SJCRH30 (cell line): ENCODE data around the gene FRMPD1. TPM values are rescaled to one million over a fixed set of nuclear protein-coding genes. Genes with fewer than 3 reads are reported as not detected.
"Not testable (repeated sequence)": the region's sequence is repeated elsewhere in the genome, so short reads cannot be mapped to it uniquely, and the experiment has no call there.

ENCODE experiments used
- DNase-seq, 2 experiments: peaks; one replicate each; pipeline ENCODE4 v3.0.0-alpha.2; 2015 to 2020
- H3K27ac ChIP-seq: fragments of 250-450 bp; sonication (Bioruptor Pico); 2 replicates; pipeline ENCODE4 v1.5.1; 2020; ENCODE audit warnings: mild to moderate bottlenecking, moderate library complexity
- H3K27me3 ChIP-seq: fragments of 250-450 bp; sonication (Bioruptor Pico); 2 replicates; pipeline ENCODE4 v1.5.1; 2020; ENCODE audit warnings: mild to moderate bottlenecking, moderate library complexity
- H3K36me3 ChIP-seq: fragments of 250-450 bp; sonication (Bioruptor Pico); 2 replicates; pipeline ENCODE4 v1.5.1; 2020; ENCODE audit warnings: mild to moderate bottlenecking, moderate library complexity
- H3K4me1 ChIP-seq: fragments of 250-450 bp; sonication (Bioruptor Pico); 2 replicates; pipeline ENCODE4 v1.5.1; 2020; ENCODE audit warnings: mild to moderate bottlenecking, moderate library complexity
- H3K4me3 ChIP-seq: fragments of 250-450 bp; sonication (Bioruptor Pico); 2 replicates; pipeline ENCODE4 v1.5.1; 2020; ENCODE audit warnings: mild to moderate bottlenecking, moderate library complexity
- H3K9me3 ChIP-seq: fragments of 250-450 bp; sonication (Bioruptor Pico); replicated peaks from 2 replicates; pipeline ENCODE4 v1.5.1; 2020; ENCODE audit warnings: mild to moderate bottlenecking, moderate library complexity
- total RNA-seq: library from RNA; depleted of rRNA; stranded (reverse); fragments of >200 nt; shearing (Covaris generic); gene quantifications from 2 replicates; pipeline ENCODE4 v1.2.3, GENCODE V29; 2014; rRNA removed

FRMPD1 gene, protein sequence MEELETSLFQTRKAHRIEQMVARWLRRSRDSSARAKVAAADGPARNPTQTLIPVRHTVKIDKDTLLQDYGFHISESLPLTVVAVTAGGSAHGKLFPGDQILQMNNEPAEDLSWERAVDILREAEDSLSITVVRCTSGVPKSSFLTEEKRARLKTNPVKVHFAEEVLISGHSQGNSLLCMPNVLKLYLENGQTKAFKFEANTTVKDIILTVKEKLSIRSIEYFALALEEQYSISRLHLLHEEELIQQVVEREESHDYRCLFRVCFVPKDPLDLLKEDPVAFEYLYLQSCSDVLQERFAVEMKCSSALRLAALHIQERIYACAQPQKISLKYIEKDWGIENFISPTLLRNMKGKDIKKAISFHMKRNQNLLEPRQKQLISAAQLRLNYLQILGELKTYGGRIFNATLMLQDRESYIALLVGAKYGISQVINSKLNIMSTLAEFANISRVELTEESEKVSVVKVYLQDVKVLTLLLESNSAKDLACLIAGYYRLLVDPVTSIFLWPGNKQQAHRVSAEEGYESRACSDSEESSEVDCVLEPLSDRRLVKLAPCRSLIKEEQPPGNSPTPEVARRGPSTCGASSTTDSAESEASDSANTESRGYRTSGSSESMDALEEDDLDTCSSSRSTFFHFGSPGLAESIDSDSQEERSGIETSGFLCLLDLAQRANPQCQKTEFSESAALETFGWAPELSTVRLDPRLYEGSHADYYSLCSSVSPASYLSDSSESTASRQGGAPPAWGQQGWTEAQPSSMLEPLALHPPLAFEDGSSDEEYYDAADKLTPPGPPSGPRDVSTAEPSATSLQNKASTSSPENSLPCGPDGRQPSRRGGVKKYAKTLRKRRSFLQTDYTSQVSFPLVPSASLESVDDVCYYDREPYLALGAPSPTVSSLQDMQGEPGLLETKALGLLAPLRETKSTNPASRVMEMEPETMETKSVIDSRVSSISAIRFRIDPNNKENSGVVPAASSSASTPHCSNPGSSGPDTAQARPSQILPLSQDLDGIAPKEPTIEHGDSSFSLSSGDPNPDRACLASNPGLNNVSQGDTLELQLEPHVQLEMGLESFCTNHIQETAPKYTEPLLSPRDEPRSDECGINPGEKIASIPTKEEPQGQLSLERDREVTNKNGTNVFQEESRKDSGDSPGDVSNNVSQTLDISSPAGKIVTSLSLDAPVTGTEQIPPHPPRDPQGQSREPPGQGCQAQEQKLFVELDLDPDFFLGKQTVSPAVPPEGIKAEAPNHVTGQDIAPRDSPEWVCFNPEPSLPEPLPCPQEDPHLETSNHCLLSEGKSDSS (N-terminal part only)
- total RNA-seq, result 6.5 and 6.6 TPM in 2 replicates

DNA sequence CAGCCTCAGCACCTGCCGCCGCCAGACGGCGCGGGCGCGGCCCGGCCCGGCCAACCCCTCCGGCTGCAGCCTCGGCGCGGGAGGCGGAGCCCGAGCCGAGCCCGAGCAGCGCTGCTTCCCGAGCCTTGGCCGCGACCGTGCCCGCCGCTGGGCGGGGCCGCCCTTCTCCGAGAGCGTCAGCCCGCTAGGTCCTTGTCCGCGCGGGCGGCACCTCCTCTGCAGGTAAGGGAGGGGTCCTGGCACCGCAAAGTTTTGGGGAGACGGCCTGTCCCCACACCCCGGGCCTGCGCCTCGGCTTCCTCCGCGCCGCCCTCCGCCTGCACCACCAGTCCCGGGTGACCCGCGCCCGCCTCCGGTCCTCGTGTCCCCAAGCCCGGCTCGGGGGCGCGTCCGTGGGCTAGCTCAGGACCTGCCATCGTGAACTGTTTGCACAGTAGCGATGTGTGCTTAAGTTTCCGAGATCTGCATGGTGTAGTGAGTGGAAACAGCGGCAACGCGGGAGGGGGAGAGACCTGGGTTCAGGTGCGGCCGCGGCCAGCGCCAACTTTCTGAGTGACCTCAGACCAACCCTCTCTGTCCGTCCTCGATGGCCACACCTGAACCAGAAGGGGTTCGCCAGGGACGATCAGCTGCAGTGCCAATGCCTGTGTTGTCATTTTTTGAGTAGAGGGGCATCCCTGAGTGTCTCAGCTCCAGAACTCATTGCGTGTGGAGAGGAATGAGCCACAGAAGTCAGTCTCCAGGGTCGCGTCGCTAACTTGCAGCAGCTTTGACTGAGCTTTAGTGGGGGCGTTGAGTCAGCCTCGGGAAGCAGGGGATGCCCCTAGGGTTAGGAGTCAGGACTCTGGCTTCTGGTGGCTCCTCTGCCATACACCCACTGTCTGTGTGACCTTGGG, at the start of gene FRMPD1:
TSS of gene FRMPD1 (plus strand) at position 82 of the 896 bp plus-strand sequence. CDS start 41,688 bp downstream, outside the sequence.
- peak; percentile 67 to 81 for DNase-seq
- H3K4me3 ChIP-seq, result peak within 1 kb of the TSS; percentile 77
- peaks cover 8% of the 10 kb centered on the region; the same call in 1 of the 2 replicates for H3K4me1 ChIP-seq
- no peaks in the 10 kb centered on the region for H3K36me3 ChIP-seq
- no peaks in the 10 kb centered on the region for H3K27me3 ChIP-seq
- no peaks in the 10 kb centered on the region for H3K9me3 ChIP-seq
- no peak within 1 kb of the TSS for H3K27ac ChIP-seq

DNA sequence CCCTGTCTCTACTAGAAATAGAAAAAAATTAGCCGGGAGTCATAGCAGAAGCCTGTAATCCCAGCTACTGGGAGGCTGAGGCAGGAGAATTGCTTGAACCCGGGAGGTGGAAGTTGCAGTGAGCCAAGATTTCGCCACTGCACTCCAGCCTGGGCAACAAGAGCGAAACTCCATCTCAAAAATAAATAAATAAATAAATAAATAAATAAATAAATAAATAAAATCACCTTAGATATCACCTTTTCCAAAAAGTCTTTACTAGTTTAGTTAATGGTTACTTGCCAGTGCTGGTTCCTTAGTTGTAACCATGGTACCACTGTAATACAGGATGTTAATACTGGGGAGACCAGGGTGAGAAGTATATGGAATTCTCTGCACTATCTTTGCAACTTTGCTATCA, 48.7 kb upstream of the FRMPD1 start:
- H3K36me3 ChIP-seq, H3K4me3 ChIP-seq, H3K27me3 ChIP-seq, DNase-seq, H3K4me1 ChIP-seq, H3K9me3 ChIP-seq, H3K27ac ChIP-seq: not testable (repeated sequence)

DNA sequence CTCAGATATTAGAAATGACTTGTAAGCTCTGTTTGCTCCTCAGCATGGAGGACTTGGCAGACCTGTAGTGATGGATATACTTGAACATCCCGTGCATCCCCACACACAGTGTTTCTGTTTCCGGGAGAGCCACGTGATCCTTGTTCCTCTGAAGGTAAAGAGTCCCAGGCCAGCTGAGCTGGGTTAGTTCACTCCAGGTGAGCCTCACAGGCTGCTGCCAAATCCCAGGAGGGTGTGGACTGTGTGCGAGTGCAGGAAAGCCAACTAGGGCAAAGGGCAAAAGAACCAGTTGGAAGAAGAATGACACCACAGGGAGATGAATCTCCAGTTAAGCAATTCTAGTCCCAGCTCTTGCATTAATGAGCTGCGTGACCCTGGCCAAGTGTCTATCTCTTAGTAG, 47.9 kb upstream of the FRMPD1 start:
- H3K4me1 ChIP-seq, result no peaks in the 10 kb centered on the region
- H3K9me3 ChIP-seq, result no peaks in the 10 kb centered on the region
- H3K4me3 ChIP-seq, result no peak overlapping the region
- no peak overlapping the region for H3K27ac ChIP-seq
- H3K27me3 ChIP-seq, result no peaks in the 10 kb centered on the region
- H3K36me3 ChIP-seq, result no peaks in the 10 kb centered on the region
- no peak for DNase-seq

DNA sequence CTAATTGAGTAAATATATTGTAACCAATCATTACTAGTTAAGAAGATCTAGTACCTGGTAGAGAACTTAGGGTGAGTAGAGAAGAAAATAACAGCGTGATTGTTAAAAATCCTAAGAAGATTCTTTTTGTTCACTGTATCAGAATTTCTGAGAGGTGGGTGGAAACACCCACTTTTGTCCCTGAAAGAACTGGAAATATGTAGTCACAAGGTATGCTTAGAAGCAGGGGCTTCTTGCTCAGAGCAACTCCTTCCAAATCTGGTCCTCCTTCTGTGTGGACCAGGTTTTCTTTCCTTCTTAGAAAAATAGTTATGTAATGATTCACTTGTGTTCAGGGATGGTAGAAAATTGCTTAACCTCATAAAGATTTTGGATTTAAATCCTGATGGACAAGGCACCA, 46.5 kb upstream of the FRMPD1 start:
- Histone ChIP-seq H3K27ac (no peak overlapping the region), H3K4me3 (no peak overlapping the region), H3K36me3 (no peaks in the 10 kb centered on the region), H3K4me1 (no peaks in the 10 kb centered on the region), H3K9me3 (no peaks in the 10 kb centered on the region), H3K27me3 (no peaks in the 10 kb centered on the region)
- DNase-seq, result no peak

DNA sequence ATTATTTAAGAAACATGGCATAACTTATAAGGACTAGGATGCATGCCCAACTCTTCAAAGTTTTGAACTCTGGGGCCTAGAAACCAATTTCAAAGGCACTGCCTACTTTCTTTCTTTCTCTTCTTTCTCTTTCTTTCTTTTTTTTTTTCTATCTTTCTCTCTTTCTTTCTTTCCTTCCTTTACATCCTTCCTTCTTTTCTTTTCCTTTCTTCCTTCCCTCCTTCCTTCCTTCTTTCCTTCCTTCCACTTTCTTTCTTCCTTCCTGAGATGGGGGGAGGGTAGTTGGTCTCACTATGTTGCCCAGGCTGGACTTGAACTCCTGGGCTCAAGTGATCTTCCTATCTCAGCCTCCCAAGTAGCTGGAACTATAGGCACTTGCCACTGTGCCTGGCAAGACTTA, 42.5 kb upstream of the FRMPD1 start:
- H3K4me1 ChIP-seq, result no peaks in the 10 kb centered on the region
- DNase-seq, result no peak
- H3K27ac ChIP-seq, result no peak overlapping the region
- no peaks in the 10 kb centered on the region; the same call in 1 of the 2 replicates for H3K27me3 ChIP-seq
- H3K36me3 ChIP-seq, result no peaks in the 10 kb centered on the region
- no peaks in the 10 kb centered on the region for H3K9me3 ChIP-seq
- H3K4me3 ChIP-seq, result no peak overlapping the region

DNA sequence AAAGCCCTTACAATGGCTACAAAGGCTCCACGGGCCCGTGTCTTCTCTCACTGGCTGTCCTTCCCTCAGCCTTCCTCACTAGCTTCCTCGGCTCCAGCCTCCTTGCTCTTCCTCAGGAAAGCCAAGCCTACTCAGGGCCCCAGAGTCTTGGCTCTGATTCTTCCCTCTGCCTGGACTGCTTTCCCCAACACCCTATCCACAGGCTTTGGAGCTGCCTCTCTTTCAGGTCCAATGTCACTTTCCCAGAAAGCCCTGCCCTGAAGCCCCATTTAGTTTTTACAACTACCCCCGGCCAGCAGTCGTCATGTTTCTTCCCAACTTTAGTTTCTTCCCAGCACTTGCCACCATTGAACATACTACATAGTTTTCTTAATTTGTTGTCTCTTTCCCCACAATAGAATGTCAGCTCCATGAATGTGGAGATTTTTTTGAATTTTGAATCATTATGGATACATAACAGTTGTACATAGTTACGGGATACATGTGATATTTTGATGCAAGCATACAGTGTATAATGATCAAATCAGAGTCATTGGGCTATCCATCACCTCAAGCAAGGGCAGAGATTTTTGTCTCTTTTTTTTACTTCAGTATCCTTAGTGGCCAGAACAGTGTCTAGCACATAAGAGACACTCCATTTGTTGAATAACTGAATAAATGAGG, 40.9 kb upstream of the FRMPD1 start:
- Histone ChIP-seq H3K9me3 (no peaks in the 10 kb centered on the region), H3K36me3 (no peaks in the 10 kb centered on the region), H3K27me3 (no peaks in the 10 kb centered on the region; the same call in 1 of the 2 replicates), H3K27ac (no peak overlapping the region), H3K4me1 (no peaks in the 10 kb centered on the region), H3K4me3 (no peak overlapping the region)
- no peak for DNase-seq

DNA sequence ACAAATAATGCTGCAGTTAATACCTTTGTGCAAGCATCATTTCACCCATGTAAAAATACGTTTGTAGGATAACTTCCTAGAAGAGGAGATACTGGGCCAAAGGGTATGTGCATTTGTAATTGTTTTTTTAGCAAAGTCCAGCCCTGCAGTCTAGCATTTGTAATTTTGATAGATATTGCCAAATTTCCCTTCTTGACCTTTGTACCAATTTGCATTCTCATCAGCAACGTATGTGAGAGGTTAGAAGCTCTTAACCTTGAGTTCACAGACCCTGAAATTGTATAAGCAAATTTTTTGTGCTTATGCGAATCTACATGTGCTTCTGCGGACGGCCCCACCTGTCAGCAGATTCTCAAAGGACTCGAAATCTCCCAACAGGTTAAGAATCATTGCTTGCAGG, 39.7 kb upstream of the FRMPD1 start:
- Histone ChIP-seq H3K4me1 (no peaks in the 10 kb centered on the region), H3K36me3 (no peaks in the 10 kb centered on the region), H3K4me3 (no peak overlapping the region), H3K27ac (no peak overlapping the region), H3K27me3 (no peaks in the 10 kb centered on the region; the same call in 1 of the 2 replicates), H3K9me3 (no peaks in the 10 kb centered on the region)
- no peak for DNase-seq

DNA sequence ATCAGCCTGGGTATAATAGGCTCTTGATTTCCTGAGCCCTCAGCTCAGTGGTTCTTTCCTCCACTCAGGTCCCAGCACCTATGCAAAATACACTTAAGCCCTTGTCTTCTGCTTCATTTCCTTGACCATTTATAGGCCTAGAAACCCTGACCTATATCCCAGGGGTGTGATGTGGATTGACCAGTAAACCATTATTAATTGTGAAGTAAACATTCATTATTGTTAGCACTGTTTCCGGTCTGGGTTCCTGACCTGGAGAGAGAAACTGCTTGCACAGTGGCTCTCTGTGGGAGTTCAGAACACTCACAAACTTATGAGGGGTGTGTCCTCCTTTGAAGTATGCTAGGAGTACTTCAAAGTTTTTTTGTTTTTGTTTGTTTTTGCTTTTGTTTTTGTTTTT, 38.8 kb upstream of the FRMPD1 start:
- Histone ChIP-seq H3K9me3 (no peaks in the 10 kb centered on the region), H3K27me3 (no peaks in the 10 kb centered on the region; the same call in 1 of the 2 replicates), H3K4me3 (no peak overlapping the region), H3K4me1 (no peaks in the 10 kb centered on the region), H3K27ac (no peak overlapping the region), H3K36me3 (no peaks in the 10 kb centered on the region)
- no peak for DNase-seq

DNA sequence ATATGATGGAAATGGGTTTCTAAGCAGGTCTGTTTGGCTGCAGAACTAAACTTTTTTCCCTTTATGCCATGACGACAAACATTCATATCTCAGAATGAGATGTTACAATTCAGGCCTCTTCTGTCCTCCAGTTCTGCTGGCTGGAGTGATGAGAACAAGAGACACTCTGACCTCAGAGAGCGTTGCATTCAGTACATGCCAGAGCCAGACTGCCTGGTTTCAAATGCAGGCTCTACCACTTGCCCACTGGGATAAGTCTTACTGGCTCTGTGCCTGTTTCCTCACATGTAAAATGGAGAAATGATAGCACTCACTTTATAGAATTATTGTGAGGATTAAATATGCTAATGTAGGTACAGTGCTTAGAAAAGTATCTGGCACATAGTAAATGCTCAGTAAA, 33.6 kb upstream of the FRMPD1 start:
- Histone ChIP-seq H3K36me3 (no peaks in the 10 kb centered on the region), H3K4me1 (peaks cover 47% of the 10 kb centered on the region), H3K4me3 (no peak overlapping the region), H3K27me3 (no peaks in the 10 kb centered on the region), H3K27ac (no peak overlapping the region), H3K9me3 (no peaks in the 10 kb centered on the region)
- no peak for DNase-seq

DNA sequence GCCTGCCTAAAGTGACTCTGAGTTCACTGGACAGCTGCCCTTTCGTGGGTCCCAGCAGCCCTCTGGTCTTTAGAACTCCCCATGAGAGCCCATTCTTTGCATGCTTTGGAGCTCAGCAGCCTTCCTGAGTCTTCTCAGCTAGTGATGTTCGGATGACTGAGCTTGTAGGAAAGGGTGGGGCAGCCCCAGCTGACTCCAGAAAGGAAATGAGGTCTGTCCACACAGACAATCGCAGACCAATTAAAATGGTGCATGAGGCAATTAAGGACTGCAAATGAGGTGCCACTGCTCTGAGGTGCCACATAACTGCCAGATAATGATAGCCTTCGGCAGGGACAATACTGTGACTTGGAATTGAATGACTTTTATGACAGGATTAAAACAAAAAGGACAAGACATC, 32.9 kb upstream of the FRMPD1 start:
- H3K27ac ChIP-seq, result peak overlapping the region; percentile 13; the same call in 1 of the 2 replicates
- no peaks in the 10 kb centered on the region for H3K36me3 ChIP-seq
- H3K4me3 ChIP-seq, result no peak overlapping the region
- peaks cover 53% of the 10 kb centered on the region for H3K4me1 ChIP-seq
- no peaks in the 10 kb centered on the region for H3K27me3 ChIP-seq
- peak; percentile 57 to 59 for DNase-seq
- no peaks in the 10 kb centered on the region for H3K9me3 ChIP-seq

DNA sequence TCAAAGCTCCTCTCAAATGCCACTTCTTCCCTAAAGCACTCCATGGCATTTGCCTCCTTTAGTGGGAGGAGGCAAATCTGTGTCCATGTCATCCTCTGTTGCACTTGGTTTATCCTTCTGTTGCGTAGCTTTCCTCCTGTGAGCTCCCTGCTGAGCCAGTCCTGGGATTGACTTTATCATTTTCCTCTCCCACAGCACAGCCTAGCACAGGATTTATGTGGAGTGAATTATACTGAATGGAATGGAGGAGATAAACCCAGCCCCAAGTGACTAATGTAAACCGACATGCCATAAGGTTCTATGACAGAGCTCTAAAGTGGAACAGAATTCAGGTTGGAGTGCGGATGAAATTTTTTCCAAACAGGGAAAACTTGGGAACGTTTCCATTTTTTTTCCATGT, 31.9 kb upstream of the FRMPD1 start:
- H3K4me1 ChIP-seq, result peaks cover 55% of the 10 kb centered on the region
- H3K9me3 ChIP-seq, result no peaks in the 10 kb centered on the region
- no peak for DNase-seq
- no peaks in the 10 kb centered on the region for H3K36me3 ChIP-seq
- 0 out of 2 replicates have a peak overlapping the region, but pooled peaks have one; percentile 13 for H3K27ac ChIP-seq
- no peak overlapping the region for H3K4me3 ChIP-seq
- H3K27me3 ChIP-seq, result no peaks in the 10 kb centered on the region

DNA sequence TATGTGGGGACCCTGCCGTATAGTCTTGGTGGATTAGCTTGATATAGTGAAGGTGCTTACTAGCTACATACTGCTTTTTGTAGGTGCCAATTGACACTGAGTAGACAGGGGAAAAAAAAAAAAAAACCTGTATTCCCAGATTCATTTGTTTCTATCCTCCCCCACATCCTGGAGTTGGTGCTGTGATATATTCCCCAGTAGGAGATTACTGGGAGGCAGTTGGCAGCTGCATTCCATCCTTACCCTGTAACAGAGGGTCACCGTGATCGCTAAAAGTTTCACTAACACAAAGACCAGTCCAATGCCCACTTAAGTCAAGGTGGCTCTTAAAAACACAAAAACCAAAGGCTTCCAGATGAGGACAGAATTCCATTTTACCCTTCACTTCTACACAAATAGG, 30.9 kb upstream of the FRMPD1 start:
- Histone ChIP-seq H3K4me1 (peaks cover 55% of the 10 kb centered on the region), H3K27me3 (no peaks in the 10 kb centered on the region), H3K9me3 (no peaks in the 10 kb centered on the region), H3K27ac (peak overlapping the region; percentile 85), H3K36me3 (no peaks in the 10 kb centered on the region), H3K4me3 (peak overlapping the region; percentile 41)
- DNase-seq, result peak; percentile 38 to 66

DNA sequence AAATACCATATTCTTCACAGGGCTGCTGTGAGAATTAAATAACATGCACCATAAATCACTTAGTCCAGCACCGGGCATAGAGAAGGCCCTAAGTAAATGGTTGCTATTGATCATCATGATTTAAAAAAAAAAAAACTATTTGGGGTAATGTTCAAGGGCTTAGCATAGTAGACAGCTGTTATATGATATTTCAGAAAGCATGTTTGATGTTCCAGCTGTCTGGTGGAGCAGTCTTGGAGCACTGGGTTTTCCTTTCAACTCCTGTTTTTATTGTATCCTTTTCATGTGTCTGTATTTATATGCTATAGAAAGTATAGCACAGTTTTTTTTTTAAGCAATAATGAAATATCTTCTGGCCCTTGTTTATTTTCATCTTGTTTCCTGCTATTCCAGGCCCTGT, 30.4 kb upstream of the FRMPD1 start:
- H3K27ac ChIP-seq, result peak overlapping the region; percentile 85
- H3K9me3 ChIP-seq, result no peaks in the 10 kb centered on the region
- H3K4me1 ChIP-seq, result peaks cover 60% of the 10 kb centered on the region
- no peaks in the 10 kb centered on the region for H3K36me3 ChIP-seq
- H3K27me3 ChIP-seq, result no peaks in the 10 kb centered on the region
- peak overlapping the region; percentile 41 for H3K4me3 ChIP-seq
- peak in 1 of 2 experiments; percentile 67 for DNase-seq
